ENCODE data around the gene IL9R.
A peak's percentile ranks its signal among the peaks of the same experiment; 100 is the strongest.
"Not testable (repeated sequence)": the region's sequence is repeated elsewhere in the genome, so short reads cannot be mapped to it uniquely, and the experiment has no call there.

IL9R gene

DNA sequence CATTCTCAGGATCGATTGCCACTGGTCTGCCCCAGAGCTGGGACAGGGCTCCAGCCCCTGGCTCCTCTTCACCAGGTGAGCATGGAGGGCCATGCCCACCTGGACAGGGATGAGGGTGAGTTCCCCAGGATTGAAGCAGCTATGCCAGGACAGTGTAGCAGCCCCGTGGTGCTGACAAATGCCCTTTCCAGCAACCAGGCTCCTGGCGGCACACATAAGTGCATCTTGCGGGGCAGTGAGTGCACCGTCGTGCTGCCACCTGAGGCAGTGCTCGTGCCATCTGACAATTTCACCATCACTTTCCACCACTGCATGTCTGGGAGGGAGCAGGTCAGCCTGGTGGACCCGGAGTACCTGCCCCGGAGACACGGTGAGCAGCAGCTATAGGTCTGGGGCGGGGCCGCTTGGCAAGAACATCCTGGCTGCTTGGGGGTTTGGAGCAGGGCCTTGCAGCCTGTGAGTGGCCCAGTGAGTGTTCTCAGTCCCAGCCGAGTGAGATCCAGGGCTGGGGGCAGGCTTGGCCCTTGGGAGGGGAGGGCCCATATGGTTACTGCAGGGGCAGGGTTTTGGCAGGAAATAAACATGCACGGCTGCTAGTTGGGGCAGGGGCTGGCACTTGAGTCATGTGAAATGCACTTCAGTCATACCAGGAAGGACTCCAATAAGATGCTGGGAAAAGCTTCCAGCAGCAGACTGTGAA lies 6.1 kb downstream of the IL9R start:
- Mint-ChIP-seq H3K9me3 (no peaks in the 10 kb centered on the region), H3K27me3 (ENCODE audit: low read depth) (no peaks in the 10 kb centered on the region), H3K27ac (peak overlapping the region; percentile 77), H3K36me3 (ENCODE audit: low read depth) (peaks cover 7% of the 10 kb centered on the region), H3K4me3 (peak overlapping the region; percentile 56), H3K4me1 (ENCODE audit: low read depth) (peaks cover 36% of the 10 kb centered on the region)

DNA sequence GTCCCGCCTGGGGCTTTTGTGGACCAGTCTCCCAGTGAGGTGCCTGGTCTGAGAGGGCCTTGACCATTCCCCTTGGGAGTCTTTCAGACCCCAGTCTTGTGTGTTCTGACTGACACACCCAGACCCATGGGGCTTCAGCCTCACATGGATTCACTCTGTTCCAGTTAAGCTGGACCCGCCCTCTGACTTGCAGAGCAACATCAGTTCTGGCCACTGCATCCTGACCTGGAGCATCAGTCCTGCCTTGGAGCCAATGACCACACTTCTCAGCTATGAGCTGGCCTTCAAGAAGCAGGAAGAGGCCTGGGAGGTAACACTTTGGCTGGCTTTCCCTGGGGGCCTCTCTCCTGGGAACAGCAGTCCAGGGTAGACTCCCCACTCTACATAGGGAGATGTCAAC lies 6.8 kb downstream of the IL9R start:
- no peak overlapping the region for H3K27ac Mint-ChIP-seq
- H3K36me3 Mint-ChIP-seq (ENCODE audit: low read depth): peaks cover 7% of the 10 kb centered on the region
- H3K4me1 Mint-ChIP-seq (ENCODE audit: low read depth): peaks cover 33% of the 10 kb centered on the region
- no peak overlapping the region for H3K4me3 Mint-ChIP-seq
- no peaks in the 10 kb centered on the region for H3K27me3 Mint-ChIP-seq (ENCODE audit: low read depth)
- no peaks in the 10 kb centered on the region for H3K9me3 Mint-ChIP-seq

DNA sequence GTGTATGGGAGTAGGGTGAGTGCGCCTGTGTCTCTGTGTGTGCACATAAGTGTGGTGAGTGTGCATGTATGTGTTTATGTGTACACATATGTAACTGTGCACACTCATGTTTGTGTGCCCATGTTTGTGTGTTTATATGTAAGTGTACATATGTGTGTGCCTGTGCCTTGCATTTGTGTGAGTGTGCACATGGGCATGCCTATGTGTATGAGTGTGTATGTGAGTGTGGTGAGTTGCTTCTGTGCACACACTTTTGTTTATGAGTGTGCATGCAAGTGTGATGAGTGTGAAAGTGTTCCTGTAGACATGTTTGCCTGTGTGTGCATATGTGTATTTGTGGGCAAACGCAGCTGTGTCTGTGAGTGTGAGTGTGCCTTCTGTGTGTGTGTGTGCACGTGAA lies 7.2 kb downstream of the IL9R start:
- no peak overlapping the region for H3K4me3 Mint-ChIP-seq
- H3K27me3 Mint-ChIP-seq (ENCODE audit: low read depth): no peaks in the 10 kb centered on the region
- H3K27ac Mint-ChIP-seq: no peak overlapping the region
- no peaks in the 10 kb centered on the region for H3K9me3 Mint-ChIP-seq
- peaks cover 7% of the 10 kb centered on the region for H3K36me3 Mint-ChIP-seq (ENCODE audit: low read depth)
- peaks cover 28% of the 10 kb centered on the region for H3K4me1 Mint-ChIP-seq (ENCODE audit: low read depth)

DNA sequence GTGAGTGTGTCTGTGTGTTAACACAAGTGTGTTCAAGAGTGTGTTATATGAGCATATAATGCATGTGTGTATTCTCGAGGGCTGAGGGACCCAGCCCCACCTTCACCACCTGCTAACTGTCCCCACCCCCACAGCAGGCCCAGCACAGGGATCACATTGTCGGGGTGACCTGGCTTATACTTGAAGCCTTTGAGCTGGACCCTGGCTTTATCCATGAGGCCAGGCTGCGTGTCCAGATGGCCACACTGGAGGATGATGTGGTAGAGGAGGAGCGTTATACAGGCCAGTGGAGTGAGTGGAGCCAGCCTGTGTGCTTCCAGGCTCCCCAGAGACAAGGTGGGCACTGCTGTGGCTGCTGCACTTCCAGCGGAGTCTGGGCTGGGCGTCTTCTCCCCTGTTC lies 7.6 kb downstream of the IL9R start:
- Mint-ChIP-seq H3K4me1 (ENCODE audit: low read depth) (peaks cover 27% of the 10 kb centered on the region), H3K27me3 (ENCODE audit: low read depth) (no peaks in the 10 kb centered on the region), H3K36me3 (ENCODE audit: low read depth) (peaks cover 7% of the 10 kb centered on the region), H3K27ac (no peak overlapping the region), H3K9me3 (no peaks in the 10 kb centered on the region), H3K4me3 (no peak overlapping the region)

DNA sequence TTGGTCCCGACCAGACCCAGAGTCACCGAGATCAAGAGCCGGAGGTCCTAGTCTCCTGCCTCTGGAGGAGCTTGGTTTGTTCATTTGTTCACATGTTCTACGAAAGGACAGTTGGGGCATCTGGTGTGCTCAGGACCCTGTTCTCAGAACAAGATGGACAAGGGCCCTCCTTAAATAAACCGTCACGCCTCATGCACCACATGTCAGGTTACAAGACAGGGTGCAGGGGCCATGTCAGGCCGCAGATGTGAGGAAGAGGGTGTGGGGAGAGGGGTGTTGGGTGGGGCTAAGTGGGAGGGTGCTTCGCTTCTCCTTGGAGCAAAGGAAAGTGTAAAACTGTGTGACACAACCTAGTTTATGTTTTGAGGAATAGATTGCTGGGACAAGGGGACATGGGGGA lies 9.0 kb downstream of the IL9R start:
- not testable (repeated sequence) for H3K27ac Mint-ChIP-seq; H3K36me3 Mint-ChIP-seq (ENCODE audit: low read depth); H3K4me3 Mint-ChIP-seq; H3K9me3 Mint-ChIP-seq; H3K27me3 Mint-ChIP-seq (ENCODE audit: low read depth)
- H3K4me1 Mint-ChIP-seq (ENCODE audit: low read depth): peaks cover 15% of the 10 kb centered on the region

DNA sequence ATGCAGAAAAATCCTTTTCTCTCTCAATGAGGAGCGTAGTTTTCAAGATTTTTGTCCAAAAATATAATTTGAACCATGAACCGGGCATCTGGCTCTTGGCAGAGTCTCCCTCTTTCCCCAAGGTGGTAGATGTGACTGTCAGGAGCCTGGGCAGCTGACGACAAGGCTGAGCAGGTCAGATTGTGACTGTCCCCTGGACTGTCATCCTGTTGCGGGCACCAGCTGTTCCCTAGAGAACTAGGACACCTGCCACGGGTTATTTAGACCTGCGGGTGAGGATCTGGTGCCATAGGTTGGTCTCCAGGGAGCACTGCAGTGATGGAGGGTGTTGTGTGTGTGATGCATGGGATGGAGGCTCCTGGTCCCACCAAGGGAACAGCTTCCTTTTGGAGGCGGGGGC lies 10.9 kb downstream of the IL9R start:
- not testable (repeated sequence) for H3K9me3 Mint-ChIP-seq; H3K36me3 Mint-ChIP-seq (ENCODE audit: low read depth); H3K27me3 Mint-ChIP-seq (ENCODE audit: low read depth); H3K4me3 Mint-ChIP-seq; H3K27ac Mint-ChIP-seq; H3K4me1 Mint-ChIP-seq (ENCODE audit: low read depth)

DNA sequence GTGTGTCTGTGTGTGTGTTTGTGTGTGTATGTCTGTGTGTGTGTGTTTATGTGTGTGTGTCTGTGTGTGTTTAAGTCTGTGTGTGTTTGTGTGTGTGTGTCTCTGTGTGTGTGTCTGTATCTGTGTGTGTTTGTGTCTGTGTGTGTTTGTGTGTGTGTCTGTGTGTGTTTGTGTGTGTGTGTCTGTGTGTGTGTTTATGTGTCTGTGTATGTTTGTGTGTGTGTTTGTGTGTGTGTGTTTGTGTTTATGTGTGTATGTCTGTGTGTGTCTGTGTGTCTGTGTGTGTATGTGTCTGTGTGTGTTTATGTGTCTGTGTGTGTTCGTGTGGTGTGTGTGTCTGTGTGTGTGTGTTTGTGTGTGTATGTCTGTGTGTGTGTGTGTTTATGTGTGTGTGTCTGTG lies 11.4 kb downstream of the IL9R start:
- Mint-ChIP-seq H3K36me3 (ENCODE audit: low read depth) (peaks cover 6% of the 10 kb centered on the region), H3K4me1 (ENCODE audit: low read depth) (peaks cover 1% of the 10 kb centered on the region), H3K27ac (no peak overlapping the region), H3K9me3 (no peaks in the 10 kb centered on the region), H3K4me3 (no peak overlapping the region), H3K27me3 (ENCODE audit: low read depth) (no peaks in the 10 kb centered on the region)

DNA sequence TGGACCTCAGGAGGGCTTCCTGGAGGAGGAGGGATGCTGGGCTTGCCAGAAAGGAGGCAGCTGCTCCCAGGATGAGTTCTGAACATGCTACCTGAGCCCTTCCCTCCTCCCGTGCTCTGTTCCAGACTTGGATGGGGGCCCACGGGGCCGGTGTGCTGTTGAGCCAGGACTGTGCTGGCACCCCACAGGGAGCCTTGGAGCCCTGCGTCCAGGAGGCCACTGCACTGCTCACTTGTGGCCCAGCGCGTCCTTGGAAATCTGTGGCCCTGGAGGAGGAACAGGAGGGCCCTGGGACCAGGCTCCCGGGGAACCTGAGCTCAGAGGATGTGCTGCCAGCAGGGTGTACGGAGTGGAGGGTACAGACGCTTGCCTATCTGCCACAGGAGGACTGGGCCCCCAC lies 12.2 kb downstream of the IL9R start:
- H3K9me3 Mint-ChIP-seq; H3K4me3 Mint-ChIP-seq; H3K27me3 Mint-ChIP-seq (ENCODE audit: low read depth); H3K36me3 Mint-ChIP-seq (ENCODE audit: low read depth); H3K4me1 Mint-ChIP-seq (ENCODE audit: low read depth); H3K27ac Mint-ChIP-seq: not testable (repeated sequence)

DNA sequence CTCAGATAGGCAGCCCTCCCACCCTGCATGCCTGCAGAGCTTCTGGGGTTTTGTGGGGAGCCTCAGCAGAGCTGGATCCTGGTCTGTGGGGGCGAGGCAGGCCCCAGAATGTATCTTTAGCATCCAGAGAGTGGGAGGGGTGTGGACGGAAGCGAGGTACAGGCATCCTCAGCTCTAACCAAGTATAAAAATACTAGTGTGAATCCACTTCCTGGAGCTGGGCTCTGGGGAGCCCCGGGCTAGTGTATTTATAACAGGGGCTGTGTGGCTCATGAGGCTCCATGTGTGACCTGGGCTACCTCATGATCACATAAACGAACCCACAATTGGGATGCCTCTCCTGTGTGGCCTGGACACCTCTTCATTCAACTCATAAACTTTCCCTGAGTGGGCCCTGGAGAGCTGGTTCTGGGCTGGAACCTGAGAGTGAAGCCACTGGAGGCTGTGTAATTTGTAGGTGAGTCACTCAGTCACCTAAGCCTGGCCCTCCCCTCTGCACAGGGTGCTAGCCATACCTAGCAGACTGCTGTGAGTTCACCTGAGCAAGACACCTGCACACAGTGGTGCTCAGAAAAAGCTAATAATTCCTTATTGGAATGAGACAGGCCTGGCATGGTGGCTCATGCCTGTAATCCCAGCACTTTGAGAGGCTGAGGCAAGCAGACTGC lies 15.9 kb downstream of the IL9R start:
- H3K4me3 Mint-ChIP-seq; H3K27me3 Mint-ChIP-seq (ENCODE audit: low read depth); H3K36me3 Mint-ChIP-seq (ENCODE audit: low read depth); H3K27ac Mint-ChIP-seq; H3K9me3 Mint-ChIP-seq; H3K4me1 Mint-ChIP-seq (ENCODE audit: low read depth): not testable (repeated sequence)

DNA sequence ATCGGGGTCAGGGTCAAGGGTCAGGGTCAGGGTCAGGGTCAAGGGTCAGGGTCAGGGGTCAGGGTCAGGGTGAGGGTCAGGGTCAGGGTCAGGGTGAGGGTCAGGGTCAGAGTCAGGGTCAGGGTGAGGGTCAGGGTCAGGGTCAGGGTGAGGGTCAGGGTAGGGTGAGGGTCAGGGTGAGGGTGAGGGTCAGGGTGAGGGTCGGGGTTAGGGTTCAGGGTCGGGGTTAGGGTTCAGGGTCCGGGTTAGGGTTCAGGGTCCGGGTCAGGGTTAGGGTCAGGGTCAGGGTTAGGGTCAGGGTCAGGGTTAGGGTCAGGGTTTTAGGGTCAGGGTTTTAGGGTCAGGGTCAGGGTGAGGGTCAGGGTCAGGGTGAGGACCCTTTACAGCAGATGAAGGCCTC lies 22.4 kb downstream of the IL9R start:
- H3K27ac Mint-ChIP-seq; H3K4me1 Mint-ChIP-seq (ENCODE audit: low read depth); H3K9me3 Mint-ChIP-seq; H3K27me3 Mint-ChIP-seq (ENCODE audit: low read depth); H3K36me3 Mint-ChIP-seq (ENCODE audit: low read depth); H3K4me3 Mint-ChIP-seq: not testable (repeated sequence)

DNA sequence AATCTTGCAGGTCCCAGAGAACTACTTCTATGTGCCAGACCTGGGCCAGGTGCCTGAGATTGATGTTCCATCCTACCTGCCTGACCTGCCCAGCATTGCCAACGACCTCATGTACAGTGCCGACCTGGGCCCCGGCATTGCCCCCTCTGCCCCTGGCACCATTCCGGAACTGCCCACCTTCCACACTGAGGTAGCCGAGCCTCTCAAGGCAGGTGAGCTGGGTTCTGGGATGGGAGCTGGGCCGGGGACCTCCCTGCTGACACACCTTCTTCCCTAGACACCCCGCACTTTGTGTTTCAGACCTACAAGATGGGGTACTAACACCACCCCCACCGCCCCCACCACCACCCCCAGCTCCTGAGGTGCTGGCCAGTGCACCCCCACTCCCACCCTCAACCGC lies 25.5 kb downstream of the IL9R start:
- H3K36me3 Mint-ChIP-seq (ENCODE audit: low read depth); H3K27me3 Mint-ChIP-seq (ENCODE audit: low read depth); H3K9me3 Mint-ChIP-seq; H3K27ac Mint-ChIP-seq; H3K4me1 Mint-ChIP-seq (ENCODE audit: low read depth); H3K4me3 Mint-ChIP-seq: not testable (repeated sequence)

DNA sequence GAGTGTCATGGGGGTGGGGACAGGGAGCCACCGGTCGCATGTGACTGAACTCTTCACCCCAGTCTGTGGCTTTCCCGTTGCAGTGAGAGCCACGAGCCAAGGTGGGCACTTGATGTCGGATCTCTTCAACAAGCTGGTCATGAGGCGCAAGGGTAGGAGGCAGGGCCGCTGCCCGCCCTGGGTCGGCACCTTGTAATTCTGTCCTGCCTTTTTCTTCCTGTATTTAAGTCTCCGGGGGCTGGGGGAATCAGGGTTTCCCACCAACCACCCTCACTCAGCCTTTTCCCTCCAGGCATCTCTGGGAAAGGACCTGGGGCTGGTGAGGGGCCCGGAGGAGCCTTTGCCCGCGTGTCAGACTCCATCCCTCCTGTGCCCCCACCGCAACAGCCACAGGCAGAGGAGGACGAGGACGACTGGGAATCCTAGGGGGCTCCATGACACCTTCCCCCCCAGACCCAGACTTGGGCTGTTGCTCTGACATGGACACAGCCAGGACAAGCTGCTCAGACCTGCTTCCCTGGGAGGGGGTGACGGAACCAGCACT lies 27.5 kb downstream of the IL9R start:
- not testable (repeated sequence) for H3K27ac Mint-ChIP-seq; H3K4me1 Mint-ChIP-seq (ENCODE audit: low read depth); H3K36me3 Mint-ChIP-seq (ENCODE audit: low read depth); H3K4me3 Mint-ChIP-seq; H3K9me3 Mint-ChIP-seq; H3K27me3 Mint-ChIP-seq (ENCODE audit: low read depth)

DNA sequence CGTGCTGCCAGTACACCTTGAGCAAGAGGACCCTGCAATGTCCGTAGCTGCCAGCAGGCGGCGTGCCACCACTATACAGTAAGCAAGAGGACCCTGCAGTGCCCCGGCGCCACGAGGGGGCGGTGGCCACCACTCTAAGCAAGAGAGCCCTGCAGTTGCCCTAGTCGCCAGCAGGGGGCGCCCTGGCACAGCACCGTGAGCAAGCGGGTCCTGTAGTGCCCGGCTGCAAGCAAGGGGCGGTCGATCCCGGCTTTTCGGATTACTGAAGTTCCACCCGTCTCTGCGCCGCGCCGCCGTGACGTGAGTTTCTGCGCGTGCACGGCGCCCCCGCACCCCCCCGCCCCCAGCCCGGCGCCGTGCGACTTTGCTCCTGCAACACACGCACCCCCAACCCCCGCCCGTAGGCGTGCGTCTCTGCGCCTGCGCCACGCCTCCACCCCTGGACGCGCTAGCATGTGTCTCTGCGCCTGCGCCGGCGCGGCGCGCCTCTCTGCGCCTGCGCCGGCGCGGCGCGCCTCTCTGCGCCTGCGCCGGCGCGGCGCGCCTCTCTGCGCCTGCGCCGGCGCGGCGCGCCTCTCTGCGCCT lies 31.2 kb downstream of the IL9R start:
- H3K4me3 Mint-ChIP-seq; H3K27me3 Mint-ChIP-seq (ENCODE audit: low read depth); H3K9me3 Mint-ChIP-seq; H3K4me1 Mint-ChIP-seq (ENCODE audit: low read depth); H3K27ac Mint-ChIP-seq; H3K36me3 Mint-ChIP-seq (ENCODE audit: low read depth): not testable (repeated sequence)

DNA sequence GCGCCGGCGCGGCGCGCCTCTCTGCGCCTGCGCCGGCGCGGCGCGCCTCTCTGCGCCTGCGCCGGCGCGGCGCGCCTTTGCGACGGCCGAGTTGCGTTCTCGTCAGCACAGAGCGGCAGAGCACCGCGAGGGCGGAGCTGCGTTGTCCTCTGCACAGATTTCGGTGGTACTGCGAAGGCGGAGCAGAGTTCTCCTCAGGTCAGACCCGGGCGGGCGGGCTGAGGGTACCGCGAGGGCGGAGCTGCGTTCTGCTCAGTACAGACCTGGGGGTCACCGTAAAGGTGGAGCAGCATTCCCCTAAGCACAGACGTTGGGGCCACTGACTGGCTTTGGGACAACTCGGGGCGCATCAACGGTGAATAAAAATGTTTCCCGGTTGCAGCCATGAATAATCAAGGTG lies 31.8 kb downstream of the IL9R start:
- not testable (repeated sequence) for H3K4me1 Mint-ChIP-seq (ENCODE audit: low read depth); H3K27me3 Mint-ChIP-seq (ENCODE audit: low read depth); H3K36me3 Mint-ChIP-seq (ENCODE audit: low read depth); H3K4me3 Mint-ChIP-seq; H3K27ac Mint-ChIP-seq; H3K9me3 Mint-ChIP-seq

DNA sequence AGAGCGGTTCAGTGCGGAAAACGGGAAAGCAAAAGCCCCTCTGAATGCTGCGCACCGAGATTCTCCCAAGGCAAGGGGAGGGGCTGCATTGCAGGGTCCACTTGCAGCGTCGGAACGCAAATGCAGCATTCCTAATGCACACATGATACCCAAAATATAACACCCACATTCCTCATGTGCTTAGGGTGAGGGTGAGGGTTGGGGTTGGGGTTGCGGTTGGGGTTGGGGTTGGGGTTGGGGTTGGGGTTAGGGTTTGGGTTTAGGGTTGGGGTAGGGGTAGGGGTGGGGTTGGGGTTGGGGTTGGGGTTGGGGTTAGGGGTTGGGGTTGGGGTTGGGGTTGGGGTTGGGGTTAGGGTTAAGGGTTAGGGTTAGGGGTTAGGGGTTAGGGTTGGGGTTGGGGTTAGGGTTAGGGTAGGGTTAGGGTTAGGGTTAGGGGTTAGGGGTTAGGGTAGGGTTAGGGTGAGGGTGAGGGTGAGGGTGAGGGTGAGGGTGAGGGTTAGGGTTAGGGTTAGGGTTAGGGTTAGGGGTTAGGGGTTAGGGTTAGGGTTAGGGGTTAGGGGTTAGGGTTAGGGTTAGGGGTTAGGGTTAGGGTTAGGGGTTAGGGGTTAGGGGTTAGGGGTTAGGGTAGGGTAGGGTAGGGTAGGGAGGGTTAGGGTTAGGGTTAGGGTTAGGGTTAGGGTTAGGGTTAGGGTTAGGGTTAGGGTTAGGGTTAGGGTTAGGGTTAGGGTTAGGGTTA lies 32.4 kb downstream of the IL9R start:
- not testable (repeated sequence) for H3K36me3 Mint-ChIP-seq (ENCODE audit: low read depth); H3K27ac Mint-ChIP-seq; H3K4me1 Mint-ChIP-seq (ENCODE audit: low read depth); H3K27me3 Mint-ChIP-seq (ENCODE audit: low read depth); H3K4me3 Mint-ChIP-seq; H3K9me3 Mint-ChIP-seq
